Measurements from ENCODE around the gene C1QTNF9.
"Not testable (repeated sequence)": the region's sequence is repeated elsewhere in the genome, so short reads cannot be mapped to it uniquely, and the experiment has no call there.

C1QTNF9 gene

DNA sequence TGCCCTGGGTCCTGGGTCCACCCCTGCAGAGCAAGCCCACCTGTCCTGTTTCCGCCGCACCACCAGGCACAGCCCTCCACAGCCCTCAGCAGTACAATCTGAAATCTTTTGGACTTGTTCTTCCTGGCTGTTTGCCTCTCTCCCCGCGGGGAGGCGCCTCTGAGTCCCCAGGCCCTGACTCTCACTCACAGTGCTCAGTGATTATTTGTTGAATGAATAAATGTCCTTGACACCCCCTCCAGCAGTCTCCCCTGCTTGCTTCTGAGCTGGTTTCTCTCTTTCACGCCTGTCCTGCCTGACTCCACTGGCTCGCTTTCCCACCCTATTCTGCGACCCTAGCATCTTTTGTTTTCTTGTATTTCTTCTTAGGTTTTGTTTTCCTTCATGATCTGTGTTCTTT is 56.9 kb downstream of the C1QTNF9 start:
- DNase-seq, result not testable (repeated sequence)

DNA sequence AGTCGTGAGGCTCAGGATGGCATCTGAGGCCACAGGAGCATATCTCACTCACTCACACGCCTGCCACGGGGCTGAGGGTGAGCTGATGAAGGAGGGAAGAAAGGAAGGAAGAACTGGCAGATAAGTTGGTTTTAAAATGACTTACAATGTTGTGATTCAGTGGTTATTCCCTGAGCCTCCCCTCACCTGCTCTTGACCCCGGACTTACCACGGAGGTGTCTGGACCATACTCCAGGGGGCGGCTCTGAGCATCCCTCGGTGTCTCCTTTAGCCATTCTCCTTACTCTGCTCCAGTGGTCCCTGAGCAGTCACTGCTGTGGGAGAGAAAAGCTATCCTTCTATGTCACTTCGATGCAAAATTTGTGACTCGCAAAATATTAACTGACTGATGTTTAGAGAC is 61.9 kb downstream of the C1QTNF9 start:
- not testable (repeated sequence) for DNase-seq

All from NCI-H510A (cell line).